Astrocyte (in vitro differentiated cells and primary cell): ENCODE measurements around the gene TEX19. TPM values are rescaled to one million over a fixed set of nuclear protein-coding genes. Genes with fewer than 3 reads are reported as not detected.

ENCODE experiments used
- DNase-seq: peaks from one replicate; pipeline ENCODE4 v3.0.0-alpha.2; 2010; ENCODE audit warnings: low read depth
- FAIRE-seq: peaks from 2 replicates; lab custom pipeline; 2011; peaks lifted over from hg19 to GRCh38; lab: Jason Lieb, UNC
- H2AFZ ChIP-seq: 2 replicates; pipeline ENCODE4 v1.6.0; 2012; ENCODE audit warnings: low read depth, low read length, inconsistent platforms
- H3K27ac ChIP-seq: 2 replicates; pipeline ENCODE4 v1.5.1; 2011; ENCODE audit warnings: low read depth, low read length, inconsistent platforms
- H3K27me3 ChIP-seq: 2 replicates; pipeline ENCODE4 v1.6.0; 2011; ENCODE audit warnings: low read length, inconsistent platforms; ENCODE audit not compliant: insufficient read depth
- H3K36me3 ChIP-seq: 2 replicates; pipeline ENCODE4 v1.5.1; 2011; ENCODE audit warnings: low read length, inconsistent platforms; ENCODE audit not compliant: insufficient read depth
- H3K4me1 ChIP-seq: 2 replicates; pipeline ENCODE4 v1.5.1; 2011; ENCODE audit warnings: low read length, inconsistent platforms; ENCODE audit not compliant: insufficient read depth
- H3K4me2 ChIP-seq: 2 replicates; pipeline ENCODE4 v1.6.0; 2012; ENCODE audit warnings: low read length, inconsistent platforms
- H3K4me3 ChIP-seq: 2 replicates; pipeline ENCODE4 v1.5.1; 2011; ENCODE audit warnings: low read depth, mild to moderate bottlenecking, low read length, inconsistent platforms; ENCODE audit not compliant: insufficient read depth
- H3K79me2 ChIP-seq: 2 replicates; pipeline ENCODE4 v1.6.0; 2012; ENCODE audit warnings: mild to moderate bottlenecking, low read length, inconsistent platforms; ENCODE audit not compliant: insufficient read depth
- H3K9ac ChIP-seq: 2 replicates; pipeline ENCODE4 v1.6.0; 2012; ENCODE audit warnings: mild to moderate bottlenecking, low read length, inconsistent platforms
- H3K9me3 ChIP-seq: 2 replicates; pipeline ENCODE4 v1.5.1; 2012; ENCODE audit warnings: low read depth, mild to moderate bottlenecking, low read length, inconsistent platforms; ENCODE audit not compliant: insufficient read depth
- H4K20me1 ChIP-seq: 2 replicates; pipeline ENCODE4 v1.6.0; 2012; ENCODE audit warnings: low read length, inconsistent platforms; ENCODE audit not compliant: insufficient read depth
- H3K27ac Mint-ChIP-seq: one replicate; pipeline ENCODE4 v1.8.0; 2021; ENCODE audit warnings: mild to moderate bottlenecking, mixed read lengths; ENCODE audit not compliant: unreplicated experiment
- H3K27me3 Mint-ChIP-seq: one replicate; pipeline ENCODE4 v1.8.0; 2021; ENCODE audit warnings: low read depth, mixed read lengths; ENCODE audit not compliant: unreplicated experiment
- H3K36me3 Mint-ChIP-seq: one replicate; pipeline ENCODE4 v1.8.0; 2021; ENCODE audit warnings: low read depth, mixed read lengths; ENCODE audit not compliant: unreplicated experiment
- H3K4me1 Mint-ChIP-seq: one replicate; pipeline ENCODE4 v1.8.0; 2021; ENCODE audit warnings: low read depth, mixed read lengths; ENCODE audit not compliant: unreplicated experiment
- H3K4me3 Mint-ChIP-seq: one replicate; pipeline ENCODE4 v1.8.0; 2021; ENCODE audit warnings: mild to moderate bottlenecking, moderate library complexity, mixed read lengths; ENCODE audit not compliant: unreplicated experiment
- H3K9me3 Mint-ChIP-seq: one replicate; pipeline ENCODE4 v1.8.0; 2021; ENCODE audit warnings: mild to moderate bottlenecking, mixed read lengths; ENCODE audit not compliant: unreplicated experiment
- EZH2 ChIP-seq: IDR thresholded peaks from 2 replicates; pipeline ENCODE4 v1.6.1; 2012; ENCODE audit warnings: mild to moderate bottlenecking, low read length, inconsistent platforms; ENCODE audit not compliant: insufficient read depth
- total RNA-seq: library from RNA; stranded (reverse); gene quantifications from 2 replicates; pipeline ENCODE4 v1.2.1, GENCODE V29; 2021
- TF ChIP-seq, protein P1 (sequence below): IDR thresholded peaks from 2 replicates; pipeline ENCODE4 v1.5.1; 2011; ENCODE audit warnings: low read depth, mild to moderate bottlenecking, inconsistent platforms, low read length, moderate library complexity; ENCODE audit not compliant: insufficient read depth

TEX19 gene
- total RNA-seq, 1 donor from 2014 or later: not detected

- Mint-ChIP-seq H3K36me3 (peaks cover 2% of the 10 kb centered on the region), H3K4me1 (no peaks in the 10 kb centered on the region), H3K4me3 (no peak overlapping the region), H3K9me3 (no peaks in the 10 kb centered on the region), H3K27ac (no peak overlapping the region), H3K27me3 (peaks cover 29% of the 10 kb centered on the region)
- Histone ChIP-seq H3K4me3 (no peak overlapping the region), H4K20me1 (peaks cover 4% of the 10 kb centered on the region), H3K36me3 (no peaks in the 10 kb centered on the region), H2AFZ (no peak overlapping the region), H3K9ac (no peak overlapping the region), H3K4me2 (no peak overlapping the region), H3K79me2 (no peaks in the 10 kb centered on the region), H3K27me3 (peaks cover 14% of the 10 kb centered on the region), H3K27ac (no peak overlapping the region), H3K4me1 (no peaks in the 10 kb centered on the region), H3K9me3 (no peaks in the 10 kb centered on the region)
- peak; percentile 10 for DNase-seq
- no peak for FAIRE-seq
- TF ChIP-seq, protein P1, sequence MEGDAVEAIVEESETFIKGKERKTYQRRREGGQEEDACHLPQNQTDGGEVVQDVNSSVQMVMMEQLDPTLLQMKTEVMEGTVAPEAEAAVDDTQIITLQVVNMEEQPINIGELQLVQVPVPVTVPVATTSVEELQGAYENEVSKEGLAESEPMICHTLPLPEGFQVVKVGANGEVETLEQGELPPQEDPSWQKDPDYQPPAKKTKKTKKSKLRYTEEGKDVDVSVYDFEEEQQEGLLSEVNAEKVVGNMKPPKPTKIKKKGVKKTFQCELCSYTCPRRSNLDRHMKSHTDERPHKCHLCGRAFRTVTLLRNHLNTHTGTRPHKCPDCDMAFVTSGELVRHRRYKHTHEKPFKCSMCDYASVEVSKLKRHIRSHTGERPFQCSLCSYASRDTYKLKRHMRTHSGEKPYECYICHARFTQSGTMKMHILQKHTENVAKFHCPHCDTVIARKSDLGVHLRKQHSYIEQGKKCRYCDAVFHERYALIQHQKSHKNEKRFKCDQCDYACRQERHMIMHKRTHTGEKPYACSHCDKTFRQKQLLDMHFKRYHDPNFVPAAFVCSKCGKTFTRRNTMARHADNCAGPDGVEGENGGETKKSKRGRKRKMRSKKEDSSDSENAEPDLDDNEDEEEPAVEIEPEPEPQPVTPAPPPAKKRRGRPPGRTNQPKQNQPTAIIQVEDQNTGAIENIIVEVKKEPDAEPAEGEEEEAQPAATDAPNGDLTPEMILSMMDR: no peak
- TF ChIP-seq EZH2: peak; percentile 48
Measured at GRCh38 chr17:82384730-82385481, 25.9 kb downstream of the TEX19 start.

GRCh38 chr17:82385559-82386254, 26.7 kb downstream of the TEX19 start:
- Mint-ChIP-seq H3K27me3 (peaks cover 23% of the 10 kb centered on the region), H3K4me1 (no peaks in the 10 kb centered on the region), H3K36me3 (peaks cover 2% of the 10 kb centered on the region), H3K9me3 (no peaks in the 10 kb centered on the region), H3K27ac (no peak overlapping the region), H3K4me3 (no peak overlapping the region)
- TF ChIP-seq, protein P1: no peak
- TF ChIP-seq EZH2: no peak
- Histone ChIP-seq H2AFZ (no peak overlapping the region), H3K27ac (no peak overlapping the region), H3K4me1 (no peaks in the 10 kb centered on the region), H3K4me3 (no peak overlapping the region), H4K20me1 (peaks cover 4% of the 10 kb centered on the region), H3K9ac (no peak overlapping the region), H3K27me3 (peaks cover 13% of the 10 kb centered on the region), H3K9me3 (no peaks in the 10 kb centered on the region), H3K36me3 (no peaks in the 10 kb centered on the region), H3K4me2 (no peak overlapping the region), H3K79me2 (no peaks in the 10 kb centered on the region)
- DNase-seq (no peak), FAIRE-seq (no peak)
